ENCODE results near the gene MTLN. TPM values are rescaled to one million over a fixed set of nuclear protein-coding genes. Genes with fewer than 3 reads are reported as not detected.
"Not testable (repeated sequence)": the region's sequence is repeated elsewhere in the genome, so short reads cannot be mapped to it uniquely, and the experiment has no call there.

The MTLN gene
- polyA plus RNA-seq, 4 donors: 44.3 to 262 (median 182) TPM

DNA sequence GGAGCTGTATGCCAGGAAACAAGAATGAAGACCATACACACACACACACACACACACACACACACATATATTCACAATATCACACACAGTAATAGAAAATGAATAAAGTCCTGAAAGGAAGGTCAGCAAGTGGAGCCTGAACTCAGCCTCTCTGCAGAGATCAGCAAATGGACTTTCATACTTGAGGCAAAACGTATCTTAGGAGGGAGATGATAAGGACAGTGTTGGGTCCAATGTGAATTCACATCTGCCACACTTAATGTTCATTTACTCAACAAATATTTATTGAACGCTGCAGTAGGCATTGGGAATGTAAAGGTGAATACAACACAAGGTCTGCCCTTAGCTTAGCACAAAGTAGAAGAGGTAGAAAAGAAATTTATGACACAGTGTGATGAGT lies 2.7 kb upstream of the MTLN start:
- FAIRE-seq: no peak
- peaks cover 0 to 6% (median 4%) of the 10 kb centered on the region in 3 donors for H3K36me3 ChIP-seq (ENCODE audit: control insufficient read depth in 3 of 3, insufficient read depth in 2 of 3, low read depth in 1 of 3, low read length in 3 of 3)
- peaks cover 0 to 10% of the 10 kb centered on the region in 2 donors for H3K9me3 ChIP-seq (ENCODE audit: control insufficient read depth in 2 of 2, insufficient read depth in 1 of 2, low read depth in 1 of 2, low read length in 1 of 2)
- peaks cover 0 to 4% (median 0%) of the 10 kb centered on the region in 3 donors for H3K27me3 ChIP-seq (ENCODE audit: control insufficient read depth in 3 of 3, insufficient read depth in 3 of 3, low read length in 3 of 3)
- peak overlapping the region in 1 of 3 donors; percentile 61 for H3K27ac ChIP-seq (ENCODE audit: low read depth in 1 of 3, low read length in 2 of 3)
- no peak overlapping the region for H3K4me3 ChIP-seq (ENCODE audit: low read depth in 1 of 3, low read length in 3 of 3)
- DNase-seq: peak; percentile 53 to 84
- H3K4me1 ChIP-seq (ENCODE audit: control insufficient read depth in 3 of 3, insufficient read depth in 2 of 3, low read depth in 1 of 3, low read length in 2 of 3): peaks cover 3 to 12% (median 7%) of the 10 kb centered on the region in 3 donors
- 13 to 41% (median 18%) methylated on average over 2 of the region's 2 CpGs for WGBS, 3 donors

DNA sequence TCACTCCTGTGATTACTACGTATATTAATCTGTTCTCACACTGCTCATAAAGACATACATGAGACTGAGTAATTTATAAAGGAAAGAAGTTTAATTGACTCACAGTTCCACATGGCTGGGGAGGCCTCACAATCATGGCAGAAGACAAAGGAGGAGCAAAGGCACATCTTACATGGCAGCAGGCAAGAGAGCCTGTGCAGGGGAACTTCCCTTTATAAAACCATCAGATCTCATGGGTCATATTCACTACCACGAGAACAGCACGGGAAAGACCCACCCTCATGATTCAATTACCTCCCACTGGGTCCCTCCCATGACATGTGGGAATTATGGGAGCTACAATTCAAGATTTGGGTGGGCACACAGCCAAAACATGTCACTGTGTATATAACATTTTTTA lies 1.2 kb upstream of the MTLN start:
- 76 to 92% (median 80%) methylated on average over 3 of the region's 3 CpGs for WGBS, 3 donors
- H3K27me3 ChIP-seq (ENCODE audit: control insufficient read depth in 3 of 3, insufficient read depth in 3 of 3, low read length in 3 of 3); FAIRE-seq; H3K36me3 ChIP-seq (ENCODE audit: control insufficient read depth in 3 of 3, insufficient read depth in 2 of 3, low read depth in 1 of 3, low read length in 3 of 3); H3K9me3 ChIP-seq (ENCODE audit: control insufficient read depth in 2 of 2, insufficient read depth in 1 of 2, low read depth in 1 of 2, low read length in 1 of 2); DNase-seq; H3K4me3 ChIP-seq (ENCODE audit: low read depth in 1 of 3, low read length in 3 of 3); H3K27ac ChIP-seq (ENCODE audit: low read depth in 1 of 3, low read length in 2 of 3): not testable (repeated sequence)
- peaks cover 0 to 12% (median 2%) of the 10 kb centered on the region in 3 donors for H3K4me1 ChIP-seq (ENCODE audit: control insufficient read depth in 3 of 3, insufficient read depth in 2 of 3, low read depth in 1 of 3, low read length in 2 of 3)

DNA sequence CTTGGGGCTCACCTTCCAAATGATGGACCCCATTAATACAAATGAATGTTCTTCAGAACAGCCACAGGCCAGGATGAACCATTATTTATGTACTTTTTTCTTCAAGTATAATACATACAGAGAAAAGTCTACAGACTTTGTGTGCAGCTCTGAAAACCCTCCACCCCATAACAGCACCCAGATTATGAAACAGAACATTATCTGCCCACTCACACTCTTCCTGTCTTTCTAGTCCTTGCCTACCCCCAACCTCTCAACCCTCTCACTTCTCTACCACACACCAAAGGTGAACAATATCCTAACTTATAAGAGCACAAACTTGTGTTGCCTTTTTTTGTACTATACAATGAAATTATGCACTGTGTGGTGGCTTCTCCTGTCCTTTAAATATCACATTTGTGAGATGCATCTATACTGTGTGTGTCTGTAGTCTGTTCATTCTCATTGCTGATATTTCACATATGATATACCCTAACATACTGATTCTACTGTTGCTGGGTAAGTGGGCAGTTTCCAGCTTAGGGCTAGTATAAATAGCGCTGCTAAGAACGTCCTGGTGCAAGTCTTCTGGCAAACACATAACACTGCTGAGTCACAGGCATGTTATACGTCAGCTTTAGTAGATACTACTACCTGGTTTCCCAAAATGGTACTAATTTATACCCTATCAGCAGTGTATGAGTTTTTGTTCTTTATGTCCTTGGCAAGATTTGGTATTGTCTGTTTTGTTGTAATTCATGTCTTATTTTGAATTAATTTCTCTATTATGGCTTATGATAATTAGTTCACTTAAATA lies 6.5 kb downstream of the MTLN start:
- Histone ChIP-seq H3K27me3 (ENCODE audit: control insufficient read depth in 3 of 3, insufficient read depth in 3 of 3, low read length in 3 of 3) (no peaks in the 10 kb centered on the region), H3K27ac (ENCODE audit: low read depth in 1 of 3, low read length in 2 of 3) (no peak overlapping the region), H3K4me3 (ENCODE audit: low read depth in 1 of 3, low read length in 3 of 3) (no peak overlapping the region), H3K9me3 (ENCODE audit: control insufficient read depth in 2 of 2, insufficient read depth in 1 of 2, low read depth in 1 of 2, low read length in 1 of 2) (no peaks in the 10 kb centered on the region), H3K36me3 (ENCODE audit: control insufficient read depth in 3 of 3, insufficient read depth in 2 of 3, low read depth in 1 of 3, low read length in 3 of 3) (peaks cover 0 to 8% (median 6%) of the 10 kb centered on the region in 3 donors), H3K4me1 (ENCODE audit: control insufficient read depth in 3 of 3, insufficient read depth in 2 of 3, low read depth in 1 of 3, low read length in 2 of 3) (peaks cover 0 to 10% (median 0%) of the 10 kb centered on the region in 3 donors)
- WGBS, 3 donors: 39 to 58% (median 43%) methylated on average over 3 of the region's 3 CpGs
- FAIRE-seq: no peak
- DNase-seq: no peak

GRCh38 chr2:110204408-110205385 lies 7.7 kb downstream of the MTLN start, which contains the start of gene NPHP1:
TSS of gene NPHP1 (minus strand) at chr2:110205013. CDS start at chr2:110204968, 45 bp downstream.
- Histone ChIP-seq H3K4me3 (ENCODE audit: low read depth in 1 of 3, low read length in 3 of 3) (peak within 1 kb of the TSS; percentile 52 to 74 (median 57)), H3K9me3 (ENCODE audit: control insufficient read depth in 2 of 2, insufficient read depth in 1 of 2, low read depth in 1 of 2, low read length in 1 of 2) (no peaks in the 10 kb centered on the region), H3K36me3 (ENCODE audit: control insufficient read depth in 3 of 3, insufficient read depth in 2 of 3, low read depth in 1 of 3, low read length in 3 of 3) (peaks cover 0 to under 1% (median 0%) of the 10 kb centered on the region in 3 donors), H3K4me1 (ENCODE audit: control insufficient read depth in 3 of 3, insufficient read depth in 2 of 3, low read depth in 1 of 3, low read length in 2 of 3) (peaks cover 0 to 10% (median 0%) of the 10 kb centered on the region in 3 donors), H3K27ac (ENCODE audit: low read depth in 1 of 3, low read length in 2 of 3) (peak within 1 kb of the TSS in 2 of 3 donors; percentile 44 to 70), H3K27me3 (ENCODE audit: control insufficient read depth in 3 of 3, insufficient read depth in 3 of 3, low read length in 3 of 3) (no peaks in the 10 kb centered on the region)
- FAIRE-seq (no peak), DNase-seq (peak; percentile 73 to 92)
- WGBS, 3 donors: 2% methylated on average over 43 of the region's 43 CpGs

- no peaks in the 10 kb centered on the region for H3K9me3 ChIP-seq (ENCODE audit: control insufficient read depth in 2 of 2, insufficient read depth in 1 of 2, low read depth in 1 of 2, low read length in 1 of 2)
- H3K4me3 ChIP-seq (ENCODE audit: low read depth in 1 of 3, low read length in 3 of 3): no peak overlapping the region
- H3K36me3 ChIP-seq (ENCODE audit: control insufficient read depth in 3 of 3, insufficient read depth in 2 of 3, low read depth in 1 of 3, low read length in 3 of 3): no peaks in the 10 kb centered on the region
- H3K27ac ChIP-seq (ENCODE audit: low read depth in 1 of 3, low read length in 2 of 3): peak overlapping the region in 1 of 3 donors; percentile 12
- WGBS, 3 donors: 45 to 68% (median 50%) methylated on average over 3 of the region's 3 CpGs
- FAIRE-seq (no peak), DNase-seq (peak; percentile 40 to 51)
- peaks cover 0 to 10% (median 0%) of the 10 kb centered on the region in 3 donors for H3K4me1 ChIP-seq (ENCODE audit: control insufficient read depth in 3 of 3, insufficient read depth in 2 of 3, low read depth in 1 of 3, low read length in 2 of 3)
- H3K27me3 ChIP-seq (ENCODE audit: control insufficient read depth in 3 of 3, insufficient read depth in 3 of 3, low read length in 3 of 3): no peaks in the 10 kb centered on the region
Measured at GRCh38 chr2:110198016-110198415, 14.3 kb downstream of the MTLN start.

- DNase-seq (peak in 1 of 2 donors; percentile 21), FAIRE-seq (no peak)
- H3K27me3 ChIP-seq (ENCODE audit: control insufficient read depth in 3 of 3, insufficient read depth in 3 of 3, low read length in 3 of 3): no peaks in the 10 kb centered on the region
- 73 to 83% (median 80%) methylated on average over 4 of the region's 4 CpGs for WGBS, 3 donors
- no peaks in the 10 kb centered on the region for H3K9me3 ChIP-seq (ENCODE audit: control insufficient read depth in 2 of 2, insufficient read depth in 1 of 2, low read depth in 1 of 2, low read length in 1 of 2)
- peaks cover 0 to 10% (median 0%) of the 10 kb centered on the region in 3 donors for H3K4me1 ChIP-seq (ENCODE audit: control insufficient read depth in 3 of 3, insufficient read depth in 2 of 3, low read depth in 1 of 3, low read length in 2 of 3)
- H3K4me3 ChIP-seq (ENCODE audit: low read depth in 1 of 3, low read length in 3 of 3): no peak overlapping the region
- H3K27ac ChIP-seq (ENCODE audit: low read depth in 1 of 3, low read length in 2 of 3): no peak overlapping the region
- H3K36me3 ChIP-seq (ENCODE audit: control insufficient read depth in 3 of 3, insufficient read depth in 2 of 3, low read depth in 1 of 3, low read length in 3 of 3): no peaks in the 10 kb centered on the region
Measured at GRCh38 chr2:110197452-110197851, 14.9 kb downstream of the MTLN start.

GRCh38 chr2:110190169-110190568 lies 22.2 kb downstream of the MTLN start:
- H3K36me3 ChIP-seq (ENCODE audit: control insufficient read depth in 3 of 3, insufficient read depth in 2 of 3, low read depth in 1 of 3, low read length in 3 of 3); FAIRE-seq; H3K4me1 ChIP-seq (ENCODE audit: control insufficient read depth in 3 of 3, insufficient read depth in 2 of 3, low read depth in 1 of 3, low read length in 2 of 3); H3K9me3 ChIP-seq (ENCODE audit: control insufficient read depth in 2 of 2, insufficient read depth in 1 of 2, low read depth in 1 of 2, low read length in 1 of 2); H3K27me3 ChIP-seq (ENCODE audit: control insufficient read depth in 3 of 3, insufficient read depth in 3 of 3, low read length in 3 of 3); H3K4me3 ChIP-seq (ENCODE audit: low read depth in 1 of 3, low read length in 3 of 3); DNase-seq; H3K27ac ChIP-seq (ENCODE audit: low read depth in 1 of 3, low read length in 2 of 3): not testable (repeated sequence)
- 82 to 95% (median 91%) methylated on average over 17 to 23 of the region's 23 CpGs for WGBS, 3 donors

DNA sequence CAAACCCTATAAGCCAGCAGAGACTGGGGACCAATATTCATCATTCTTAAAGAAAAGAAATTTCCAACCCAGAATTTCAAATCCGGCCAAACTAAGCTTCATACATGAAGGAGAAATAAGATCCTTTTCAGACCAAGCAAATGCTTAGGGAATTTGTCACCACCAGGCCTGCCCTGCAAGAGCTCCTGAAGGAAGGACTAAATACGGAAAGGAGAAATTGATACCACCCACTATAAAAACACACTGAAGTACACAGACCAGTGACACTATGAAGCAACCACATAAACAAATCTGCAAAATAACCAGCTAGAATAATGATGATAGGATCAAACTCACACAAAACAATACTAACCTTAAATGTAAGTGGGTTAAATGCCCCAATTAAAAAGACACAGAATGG lies 29.9 kb downstream of the MTLN start:
- no peak for DNase-seq
- peaks cover 0 to 18% of the 10 kb centered on the region in 2 donors for H3K9me3 ChIP-seq (ENCODE audit: control insufficient read depth in 2 of 2, insufficient read depth in 1 of 2, low read depth in 1 of 2, low read length in 1 of 2)
- no peaks in the 10 kb centered on the region for H3K36me3 ChIP-seq (ENCODE audit: control insufficient read depth in 3 of 3, insufficient read depth in 2 of 3, low read depth in 1 of 3, low read length in 3 of 3)
- FAIRE-seq: no peak
- H3K4me3 ChIP-seq (ENCODE audit: low read depth in 1 of 3, low read length in 3 of 3): no peak overlapping the region
- no peaks in the 10 kb centered on the region for H3K27me3 ChIP-seq (ENCODE audit: control insufficient read depth in 3 of 3, insufficient read depth in 3 of 3, low read length in 3 of 3)
- H3K27ac ChIP-seq (ENCODE audit: low read depth in 1 of 3, low read length in 2 of 3): no peak overlapping the region
- 97 to 98% (median 97%) methylated on average over 2 of the region's 2 CpGs for WGBS, 3 donors
- H3K4me1 ChIP-seq (ENCODE audit: control insufficient read depth in 3 of 3, insufficient read depth in 2 of 3, low read depth in 1 of 3, low read length in 2 of 3): no peaks in the 10 kb centered on the region

Data from small intestine (tissue), 7 donors.